Right renal cortex interstitium (tissue), 3 donors: ENCODE measurements around the gene PRKAA1. TPM values are rescaled to one million over a fixed set of nuclear protein-coding genes. Genes with fewer than 3 reads are reported as not detected.
"Not testable (repeated sequence)": the region's sequence is repeated elsewhere in the genome, so short reads cannot be mapped to it uniquely, and the experiment has no call there.

Experiments used
- DNase-seq, 3 donors: peaks; one replicate each; pipeline ENCODE4 v3.0.0-alpha.2; 2013; ENCODE audit warnings: low read depth in 3 of 3, low spot score in 2 of 3
- polyA plus RNA-seq, 3 donors: library from polyadenylated mRNA; unstranded; fragments of 120-200 nt; gene quantifications; one replicate each; pipeline ENCODE4 v1.2.1, GENCODE V29; 2013; ENCODE audit not compliant: insufficient read length in 3 of 3

Gene PRKAA1
- polyA plus RNA-seq, 3 donors, result 76.0 to 81.4 (median 80.8) TPM

GRCh38 chr5:40735609-40736008 is 62.6 kb downstream of the PRKAA1 start:
- DNase-seq, result no peak

- DNase-seq, result no peak
These were observed 63.2 kb downstream of the PRKAA1 start for GRCh38 chr5:40734986-40735385.

DNA sequence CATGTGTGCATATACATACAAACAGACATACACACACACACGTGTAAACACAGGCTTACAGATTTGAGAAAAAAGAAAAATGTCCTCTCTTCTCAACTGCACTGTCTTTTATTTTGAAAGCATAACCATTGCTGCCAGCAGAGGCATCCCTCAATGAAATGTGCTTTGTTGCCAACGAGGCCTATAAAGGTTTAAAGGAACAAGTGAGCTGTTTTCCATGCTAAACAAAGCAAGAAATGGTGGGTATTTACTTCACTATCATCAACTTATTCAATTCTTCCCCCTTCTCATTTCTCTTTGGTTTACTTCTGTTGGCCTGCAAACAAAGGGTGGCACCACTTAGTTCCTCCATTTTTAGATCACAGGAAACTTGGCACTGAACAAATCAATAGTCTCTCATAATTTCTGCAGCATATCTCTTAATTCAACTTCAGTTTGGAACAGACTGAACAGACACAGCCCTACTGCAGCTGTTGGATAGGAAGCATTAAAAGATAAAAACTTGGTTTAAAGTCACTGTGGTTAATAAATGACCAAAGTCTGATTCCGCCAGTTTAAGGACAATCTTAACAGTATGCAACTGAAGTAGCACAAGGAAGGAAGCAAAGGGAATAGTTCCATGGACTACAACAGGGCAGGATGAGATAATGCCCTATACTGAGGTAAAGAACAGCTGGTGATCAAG is 64.2 kb downstream of the PRKAA1 start:
- DNase-seq, result no peak

DNA sequence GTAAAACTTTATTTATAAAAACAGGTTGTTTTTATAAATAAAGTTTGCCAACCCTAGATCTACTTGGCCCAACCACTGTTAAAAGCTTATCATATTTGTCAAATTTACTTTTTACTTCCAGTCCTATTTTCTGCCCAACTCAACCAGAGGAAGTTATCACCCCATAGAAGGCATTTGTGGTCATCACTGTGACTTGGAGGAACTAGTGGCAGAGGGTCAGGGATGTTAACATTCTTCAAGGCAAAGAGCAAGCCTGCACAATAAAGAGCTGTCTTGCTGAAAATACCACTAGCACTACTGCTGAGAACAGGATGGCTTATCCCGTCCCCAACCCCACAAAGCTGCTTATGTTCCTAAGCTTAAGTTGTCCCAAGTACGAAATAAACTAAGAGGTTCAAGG is 64.7 kb downstream of the PRKAA1 start:
- no peak for DNase-seq

DNA sequence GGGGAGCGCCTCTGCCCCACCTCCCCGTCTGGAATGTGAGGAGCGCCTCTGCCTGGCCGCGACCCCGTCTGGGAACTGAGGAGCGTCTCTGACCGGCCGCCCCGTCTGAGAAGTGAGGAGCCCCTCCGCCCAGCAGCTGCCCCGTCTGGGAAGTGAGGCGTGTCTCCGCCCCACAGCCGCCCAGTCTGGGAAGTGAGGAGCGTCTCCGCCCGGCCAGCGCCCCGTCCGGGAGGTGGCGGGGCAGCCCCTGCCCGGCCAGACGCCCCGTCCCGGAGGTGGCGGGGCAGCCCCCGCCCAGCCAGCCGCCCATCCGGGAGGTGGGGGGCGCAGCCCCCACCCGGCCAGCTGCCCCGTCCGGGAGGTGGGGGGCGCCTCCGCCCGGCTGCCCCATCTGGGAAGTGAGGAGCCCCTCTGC is 75.7 kb downstream of the PRKAA1 start:
- DNase-seq, result not testable (repeated sequence)

GRCh38 chr5:40720069-40720468 is 78.1 kb downstream of the PRKAA1 start:
- DNase-seq, result no peak

DNA sequence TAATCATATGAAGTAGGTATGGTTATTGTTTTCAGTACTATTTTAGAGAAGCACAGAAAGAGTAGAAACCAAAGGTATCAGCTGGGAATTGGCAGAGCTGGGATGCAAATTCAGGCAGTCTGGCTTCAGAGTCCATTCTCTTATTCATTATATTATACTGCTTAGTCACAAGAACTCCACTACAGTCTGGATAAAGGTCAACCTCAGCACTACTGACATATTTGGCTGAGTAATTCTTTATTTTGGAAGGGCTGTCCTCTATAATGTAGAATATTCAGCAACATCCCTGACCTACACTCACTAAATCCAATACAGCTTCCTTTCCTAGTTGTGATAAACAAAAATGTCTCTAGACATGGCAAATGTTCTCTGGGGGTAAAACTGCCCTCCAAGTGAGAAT is 80.9 kb downstream of the PRKAA1 start:
- DNase-seq, result no peak

GRCh38 chr5:40716590-40716989 is 81.6 kb downstream of the PRKAA1 start:
- no peak for DNase-seq

DNA sequence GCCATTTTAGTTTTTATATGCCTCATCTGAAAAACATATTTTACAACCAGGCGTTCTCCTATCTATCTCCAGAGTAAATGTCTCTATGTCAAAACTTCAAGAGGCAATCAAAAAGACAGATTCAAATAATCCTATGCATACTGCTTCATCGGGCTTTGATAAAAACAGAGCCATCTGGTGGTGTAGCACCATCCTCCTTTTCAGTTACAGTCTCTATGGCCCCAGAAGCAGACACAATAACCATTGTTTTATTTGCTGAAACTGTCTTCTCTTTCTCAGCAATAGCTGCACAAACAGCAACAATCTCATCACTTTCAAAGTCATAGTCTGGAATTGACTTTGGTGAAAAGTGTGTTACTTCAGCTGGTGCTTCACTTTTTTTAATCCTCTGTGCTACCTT is 82.2 kb downstream of the PRKAA1 start:
- DNase-seq, result no peak

GRCh38 chr5:40714001-40714400 is 84.2 kb downstream of the PRKAA1 start:
- no peak for DNase-seq

- DNase-seq, result not testable (repeated sequence)
These were observed 87.6 kb downstream of the PRKAA1 start for GRCh38 chr5:40710575-40710974.

Other genes starting within 250 kb of the PRKAA1 start
- 10 to 100 TPM in 2 of 3 donors, 1 to 10 TPM in 1; 9.5 to 14.3 (median 12.2) TPM for gene PTGER4, start 118.5 kb downstream of the PRKAA1 start, polyA plus RNA-seq
- 10 to 100 TPM; 40.4 to 44.8 (median 44.1) TPM for gene TTC33, start 42.4 kb downstream of the PRKAA1 start, polyA plus RNA-seq
- gene RPL37, start 36.8 kb upstream of the PRKAA1 start, polyA plus RNA-seq, result 1,000 to 10,000 TPM; 2,117 to 2,258 (median 2,192) TPM
- gene CARD6, start 43.0 kb upstream of the PRKAA1 start, polyA plus RNA-seq, result 1 to 10 TPM; 3.2 to 3.4 (median 3.3) TPM
- 100 to 1,000 TPM; 179 to 208 (median 206) TPM for gene C7, start 111.1 kb upstream of the PRKAA1 start, polyA plus RNA-seq